Neuronal stem cell (in vitro differentiated cells): Measurements from ENCODE around the gene INO80C. TPM values are rescaled to one million over a fixed set of nuclear protein-coding genes. Genes with fewer than 3 reads are reported as not detected.

Source experiments
- DNase-seq: peaks from one replicate; pipeline ENCODE4 v3.0.0-alpha.2; 2013; ENCODE audit warnings: low spot score
- H2AFZ ChIP-seq: one replicate; pipeline ENCODE4 v1.6.1; 2013; ENCODE audit warnings: mild to moderate bottlenecking, low read length, inconsistent platforms
- H2AK5ac ChIP-seq: 2 replicates; pipeline ENCODE4 v1.6.1; 2013; ENCODE audit warnings: low read depth, mild to moderate bottlenecking, inconsistent platforms, low read length, moderate library complexity, mixed read lengths
- H2BK120ac ChIP-seq: 2 replicates; pipeline ENCODE4 v1.6.1; 2013; ENCODE audit warnings: low read depth, mild to moderate bottlenecking, inconsistent platforms, low read length, moderate library complexity, mixed read lengths
- H2BK12ac ChIP-seq: one replicate; pipeline ENCODE4 v1.6.1; 2013; ENCODE audit warnings: low read length, inconsistent platforms
- H2BK15ac ChIP-seq: 2 replicates; pipeline ENCODE4 v1.6.1; 2013; ENCODE audit warnings: mild to moderate bottlenecking, low read length, inconsistent platforms, mixed read lengths
- H2BK5ac ChIP-seq: one replicate; pipeline ENCODE4 v1.6.1; 2013; ENCODE audit warnings: inconsistent platforms, mild to moderate bottlenecking, low read length, moderate library complexity
- H3K14ac ChIP-seq: one replicate; pipeline ENCODE4 v1.6.1; 2013; ENCODE audit warnings: low read length, inconsistent platforms
- H3K18ac ChIP-seq: 2 replicates; pipeline ENCODE4 v1.6.1; 2013; ENCODE audit warnings: low read length, inconsistent platforms
- H3K23ac ChIP-seq: 2 replicates; pipeline ENCODE4 v1.6.1; 2013; ENCODE audit warnings: low read depth, mild to moderate bottlenecking, mixed read lengths, low read length, inconsistent platforms; ENCODE audit not compliant: poor library complexity
- H3K27ac ChIP-seq: replicated peaks from 3 replicates; pipeline ENCODE4 v1.5.1; 2013; ENCODE audit warnings: low read length, inconsistent platforms
- H3K27me3 ChIP-seq, 3 experiments: 2 replicates each; pipeline ENCODE4 v1.6.1; 2013; ENCODE audit warnings: low read length in 3 of 3, mild to moderate bottlenecking in 2 of 3, inconsistent platforms in 1 of 3, low read depth in 1 of 3, mixed read lengths in 1 of 3, moderate library complexity in 1 of 3; ENCODE audit not compliant: control insufficient read depth in 3 of 3, insufficient read depth in 3 of 3
- H3K36me3 ChIP-seq, 2 donors: replicated peaks in 1 of 2; 2 replicates each; pipeline ENCODE4 v1.6.1; 2013; ENCODE audit warnings: low read length in 2 of 2; ENCODE audit not compliant: control insufficient read depth in 2 of 2, insufficient read depth in 2 of 2
- H3K4ac ChIP-seq: 2 replicates; pipeline ENCODE4 v1.6.1; 2013; ENCODE audit warnings: inconsistent platforms, mild to moderate bottlenecking, low read length, moderate library complexity
- H3K4me1 ChIP-seq, 2 donors: 1 replicate in 1 of 2; 2 replicates in 1 of 2; pipeline ENCODE4 v1.6.1; 2013; ENCODE audit warnings: low read length in 2 of 2, low read depth in 1 of 2; ENCODE audit not compliant: control insufficient read depth in 2 of 2, insufficient read depth in 1 of 2
- H3K4me2 ChIP-seq: one replicate; pipeline ENCODE4 v1.6.1; 2013; ENCODE audit warnings: mild to moderate bottlenecking, low read length, inconsistent platforms; ENCODE audit not compliant: insufficient read depth, poor library complexity, severe bottlenecking
- H3K4me3 ChIP-seq, 2 donors: 2 replicates each; pipeline ENCODE4 v1.5.1; 2013; ENCODE audit warnings: low read length in 2 of 2, mild to moderate bottlenecking in 2 of 2, inconsistent platforms in 1 of 2, moderate library complexity in 1 of 2
- H3K79me1 ChIP-seq: one replicate; pipeline ENCODE4 v1.6.1; 2013; ENCODE audit warnings: low read depth, mild to moderate bottlenecking, inconsistent platforms, low read length, moderate library complexity
- H3K9ac ChIP-seq: one replicate; pipeline ENCODE4 v1.6.1; 2013; ENCODE audit warnings: mild to moderate bottlenecking, low read depth, low read length, inconsistent platforms; ENCODE audit not compliant: poor library complexity
- H3K9me3 ChIP-seq, 2 donors: replicated peaks in 1 of 2; 2 replicates each; pipeline versions ENCODE3 to v1.6.1; 2013; ENCODE audit warnings: low read length in 2 of 2, mild to moderate bottlenecking in 2 of 2, inconsistent platforms in 1 of 2, low read depth in 1 of 2, mixed read lengths in 1 of 2, moderate library complexity in 1 of 2; ENCODE audit not compliant: control insufficient read depth in 2 of 2, insufficient read depth in 1 of 2
- H4K8ac ChIP-seq: one replicate; pipeline ENCODE4 v1.6.1; 2013; ENCODE audit warnings: low read depth, mild to moderate bottlenecking, inconsistent platforms, low read length, moderate library complexity
- H4K91ac ChIP-seq: one replicate; pipeline ENCODE4 v1.6.1; 2013; ENCODE audit warnings: low read length, low read depth, mild to moderate bottlenecking, inconsistent platforms; ENCODE audit not compliant: poor library complexity
- WGBS, 2 donors: extraction: QIAGEN DNeasy Blood & Tissue Kit; methylation state at CpG; one replicate each; pipeline ENCODE4 v1.1.7; 2013; ENCODE audit warnings: missing lambda C conversion rate in 2 of 2, mixed read lengths in 1 of 2; ENCODE audit not compliant: insufficient read length in 2 of 2, insufficient replicate concordance in 1 of 2; ENCODE audit errors: extremely low coverage in 2 of 2; 5-methylcytosine and 5-hydroxymethylcytosine counted together
- small RNA-seq: library from polyadenylated mRNA; stranded (forward); fragments of <200 nt; extraction: miRNeasy Mini kit (QIAGEN cat#:217004); gene quantifications from one replicate; pipeline ENCODE3, GENCODE V24; 2013; ENCODE audit not compliant: insufficient read depth

Gene INO80C

GRCh38 chr18:35422237-35422636 lies 75.5 kb downstream of the INO80C start:
- WGBS, 2 donors, result no CpG with 5 or more reads among the region's 3 CpGs
- no peaks in the 10 kb centered on the region for H3K36me3 ChIP-seq
- no peak overlapping the region for H2BK5ac ChIP-seq
- no peak overlapping the region for H2BK120ac ChIP-seq
- H3K18ac ChIP-seq, result no peak overlapping the region
- no peak overlapping the region for H3K27ac ChIP-seq
- H2AK5ac ChIP-seq, result no peak overlapping the region
- no peak overlapping the region for H2AFZ ChIP-seq
- no peak overlapping the region for H3K4me2 ChIP-seq
- no peak overlapping the region for H4K8ac ChIP-seq
- no peak overlapping the region for H3K9ac ChIP-seq
- DNase-seq, result no peak
- H4K91ac ChIP-seq, result no peak overlapping the region
- H3K14ac ChIP-seq, result no peak overlapping the region
- peaks cover 2 to 4% of the 10 kb centered on the region in 2 donors for H3K9me3 ChIP-seq
- no peak overlapping the region for H3K23ac ChIP-seq
- H3K4me3 ChIP-seq, result peak overlapping the region in 1 of 2 donors; percentile 25
- no peaks in the 10 kb centered on the region for H3K79me1 ChIP-seq
- no peaks in the 10 kb centered on the region for H3K27me3 ChIP-seq
- H3K4me1 ChIP-seq, result no peaks in the 10 kb centered on the region
- no peak overlapping the region for H2BK15ac ChIP-seq
- no peak overlapping the region for H2BK12ac ChIP-seq
- no peak overlapping the region for H3K4ac ChIP-seq

GRCh38 chr18:35418610-35419009 lies 79.2 kb downstream of the INO80C start:
- H3K79me1 ChIP-seq, result no peaks in the 10 kb centered on the region
- no peak overlapping the region for H2BK120ac ChIP-seq

More at GRCh38 chr18:35418610-35419009, 79.2 kb downstream of the INO80C start:
- Histone ChIP-seq H3K14ac (no peak overlapping the region), H3K27ac (no peak overlapping the region), H3K9ac (no peak overlapping the region), H3K23ac (no peak overlapping the region), H3K4me3 (no peak overlapping the region), H3K4me1 (no peaks in the 10 kb centered on the region), H4K91ac (no peak overlapping the region), H3K4ac (no peak overlapping the region), H3K36me3 (no peaks in the 10 kb centered on the region), H2AK5ac (no peak overlapping the region), H3K4me2 (no peak overlapping the region), H4K8ac (no peak overlapping the region), H2BK5ac (no peak overlapping the region), H2BK12ac (no peak overlapping the region), H2BK15ac (no peak overlapping the region), H3K9me3 (peaks cover 2 to 7% of the 10 kb centered on the region in 2 donors), H2AFZ (no peak overlapping the region), H3K18ac (no peak overlapping the region), H3K27me3 (no peaks in the 10 kb centered on the region)
- DNase-seq, result no peak
- WGBS, 2 donors, result no CpG with 5 or more reads among the region's 4 CpGs

Small RNA genes within 50 kb of the gene (small RNA-seq; reads per million reads assigned to genes)
- gene AC007998.5, result not detected
